ENCODE measurements around the gene ST6GAL1. TPM values are rescaled to one million over a fixed set of nuclear protein-coding genes. Genes with fewer than 3 reads are reported as not detected.
A peak's percentile ranks its signal among the peaks of the same experiment; 100 is the strongest.
"Not testable (repeated sequence)": the region's sequence is repeated elsewhere in the genome, so short reads cannot be mapped to it uniquely, and the experiment has no call there.

ST6GAL1 gene
- total and polyA plus RNA-seq, 12 donors: 19.5 to 94.7 (median 65.8) TPM

DNA sequence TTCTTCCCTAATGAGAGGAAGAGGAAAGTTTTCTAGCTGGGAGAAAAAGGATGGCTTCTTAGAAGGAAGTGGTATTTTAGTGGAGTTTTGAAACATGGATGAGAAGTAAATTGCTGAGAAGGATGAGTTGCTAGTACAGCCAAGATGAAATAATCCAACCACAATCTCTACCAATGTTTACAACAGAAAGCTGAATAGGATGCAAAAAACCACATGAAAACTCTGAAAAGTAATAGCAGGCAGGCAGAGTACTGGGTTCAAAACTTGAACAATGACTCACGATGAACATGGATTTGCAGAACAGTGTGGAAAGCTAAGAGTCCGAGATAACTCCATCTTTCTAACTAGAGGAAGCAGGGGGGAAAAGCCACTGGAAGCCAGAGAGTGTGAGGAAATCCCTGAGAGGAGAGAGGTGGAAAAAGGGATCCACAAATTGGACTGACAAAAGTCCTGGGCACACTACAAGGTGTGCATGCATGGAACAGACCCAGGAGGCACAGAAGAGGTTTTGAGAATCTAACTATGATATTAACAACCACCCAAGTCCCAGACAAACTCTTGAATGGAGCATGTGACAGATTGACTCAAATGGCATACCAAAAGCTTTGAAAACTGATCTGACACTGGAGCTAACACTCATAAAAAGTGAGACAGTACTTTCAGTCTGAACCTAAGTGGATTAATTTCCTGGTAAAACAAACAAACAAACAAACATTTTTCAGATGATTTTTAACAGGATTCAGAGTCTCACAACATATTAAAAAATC is 76.7 kb downstream of the ST6GAL1 start:
- Histone ChIP-seq H3K4me3 (no peak overlapping the region), H3K9me3 (peaks cover 0 to 14% (median 0%) of the 10 kb centered on the region in 11 donors), H3K27ac (peak overlapping the region in 2 of 10 donors; percentile 22 to 41), H3K27me3 (no peaks in the 10 kb centered on the region), H3K36me3 (peaks cover 0 to 9% (median 0%) of the 10 kb centered on the region in 9 donors), H3K4me1 (peaks cover 0 to 45% (median 21%) of the 10 kb centered on the region in 9 donors)
- 84 to 86% methylated on average over 2 of the region's 2 CpGs for WGBS, 2 donors
- ATAC-seq: peak in 1 of 8 donors; percentile 35
- TF ChIP-seq, protein P1, sequence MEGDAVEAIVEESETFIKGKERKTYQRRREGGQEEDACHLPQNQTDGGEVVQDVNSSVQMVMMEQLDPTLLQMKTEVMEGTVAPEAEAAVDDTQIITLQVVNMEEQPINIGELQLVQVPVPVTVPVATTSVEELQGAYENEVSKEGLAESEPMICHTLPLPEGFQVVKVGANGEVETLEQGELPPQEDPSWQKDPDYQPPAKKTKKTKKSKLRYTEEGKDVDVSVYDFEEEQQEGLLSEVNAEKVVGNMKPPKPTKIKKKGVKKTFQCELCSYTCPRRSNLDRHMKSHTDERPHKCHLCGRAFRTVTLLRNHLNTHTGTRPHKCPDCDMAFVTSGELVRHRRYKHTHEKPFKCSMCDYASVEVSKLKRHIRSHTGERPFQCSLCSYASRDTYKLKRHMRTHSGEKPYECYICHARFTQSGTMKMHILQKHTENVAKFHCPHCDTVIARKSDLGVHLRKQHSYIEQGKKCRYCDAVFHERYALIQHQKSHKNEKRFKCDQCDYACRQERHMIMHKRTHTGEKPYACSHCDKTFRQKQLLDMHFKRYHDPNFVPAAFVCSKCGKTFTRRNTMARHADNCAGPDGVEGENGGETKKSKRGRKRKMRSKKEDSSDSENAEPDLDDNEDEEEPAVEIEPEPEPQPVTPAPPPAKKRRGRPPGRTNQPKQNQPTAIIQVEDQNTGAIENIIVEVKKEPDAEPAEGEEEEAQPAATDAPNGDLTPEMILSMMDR (IDR thresholded peaks at IDR 0.05): no peak
- DNase-seq: no peak
- intact Hi-C loops (cut with DNase I): no loop called here

DNA sequence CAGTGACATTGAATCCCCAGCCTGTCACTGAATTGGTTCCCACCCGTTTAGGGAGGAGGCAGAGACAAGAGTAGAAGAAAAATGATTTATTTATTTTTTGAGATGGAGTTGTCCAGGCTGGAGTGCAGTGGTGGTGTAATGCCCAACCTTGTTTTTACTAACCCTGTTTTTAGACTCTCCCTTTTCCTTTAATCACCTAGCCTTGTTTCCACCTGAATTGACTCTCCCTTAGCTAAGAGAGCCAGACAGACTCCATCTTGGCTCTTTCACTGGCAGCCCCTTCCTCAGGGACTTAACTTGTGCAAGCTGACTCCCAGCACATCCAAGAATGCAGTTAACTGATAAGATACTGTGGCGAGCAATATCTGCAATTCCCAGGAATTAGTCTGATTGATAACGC is 80.1 kb downstream of the ST6GAL1 start:
- ATAC-seq, DNase-seq, H3K36me3 ChIP-seq, H3K4me3 ChIP-seq, H3K27me3 ChIP-seq, H3K27ac ChIP-seq: not testable (repeated sequence)
- WGBS, 2 donors: 56 to 58% methylated on average over 3 of the region's 3 CpGs
- intact Hi-C loops (cut with DNase I): loop anchor here in 1 of 10 donors (5.0 kb wide), 1 partner anchor 78 kb away; the partner anchor contains the start of gene ST6GAL1
- Histone ChIP-seq H3K4me1 (peaks cover 3 to 77% (median 50%) of the 10 kb centered on the region in 9 donors), H3K9me3 (peaks cover 0 to 14% (median 0%) of the 10 kb centered on the region in 11 donors)

DNA sequence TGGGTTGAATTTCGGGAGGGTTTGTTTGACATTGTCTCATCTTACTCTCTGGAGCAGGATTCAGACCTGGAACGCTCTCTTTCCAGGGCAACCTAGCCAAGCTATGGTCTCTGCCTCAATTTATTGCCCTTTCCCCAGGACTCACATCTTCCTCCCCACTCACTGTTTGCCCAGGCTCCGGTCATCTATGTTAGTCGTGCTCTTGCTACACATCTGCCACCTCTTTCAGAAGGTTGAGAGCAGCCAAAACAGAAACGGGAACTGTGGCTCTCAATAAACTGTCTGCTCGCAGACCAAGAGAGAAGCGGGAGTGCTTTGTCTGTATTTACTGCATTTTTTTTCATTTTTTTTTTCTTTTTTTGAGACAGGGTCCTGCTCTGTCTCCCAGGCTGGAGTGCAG is 81.6 kb downstream of the ST6GAL1 start:
- peaks cover 3 to 78% (median 55%) of the 10 kb centered on the region in 9 donors for H3K4me1 ChIP-seq
- ATAC-seq (peak in 3 of 8 donors; percentile 18 to 34 (median 22)), DNase-seq (no peak)
- peaks cover 0 to 2% (median 0%) of the 10 kb centered on the region in 9 donors for H3K36me3 ChIP-seq
- peaks cover 0 to 14% (median 0%) of the 10 kb centered on the region in 11 donors for H3K9me3 ChIP-seq
- H3K27ac ChIP-seq: peak overlapping the region in 8 of 10 donors; percentile 16 to 82 (median 60)
- 79 to 80% methylated on average over 7 of the region's 7 CpGs for WGBS, 2 donors
- no peak overlapping the region for H3K4me3 ChIP-seq
- intact Hi-C loops (cut with DNase I): loop anchor here in 1 of 10 donors (5.0 kb wide), 1 partner anchor 80 kb away; the partner anchor contains the start of gene ST6GAL1
- no peaks in the 10 kb centered on the region for H3K27me3 ChIP-seq
- TF ChIP-seq, protein P1 (IDR thresholded peaks at IDR 0.05): no peak

DNA sequence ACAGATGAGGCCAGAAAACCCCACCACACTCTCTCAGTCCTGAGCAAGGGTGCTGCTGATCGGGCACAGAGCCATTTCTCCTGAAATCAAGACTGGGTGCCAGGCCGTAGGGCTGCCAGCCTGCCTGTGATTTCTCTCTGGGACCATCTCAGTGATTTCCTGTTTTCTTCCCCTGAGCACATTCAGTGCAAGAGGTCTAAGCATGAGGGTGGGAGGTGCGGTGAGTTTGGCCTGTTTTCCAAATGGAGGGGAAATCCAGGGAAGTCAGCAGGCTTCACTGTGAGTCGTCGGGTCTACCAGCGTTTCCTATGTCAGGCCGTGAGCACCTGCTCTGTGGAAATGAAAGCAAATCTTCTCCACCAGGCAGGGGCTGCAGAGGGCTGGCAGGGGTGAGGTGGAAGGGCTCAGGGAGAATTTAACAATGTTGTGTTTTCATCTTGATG is 82.3 kb downstream of the ST6GAL1 start:
- TF ChIP-seq, protein P1 (IDR thresholded peaks at IDR 0.05): no peak
- ATAC-seq (peak; percentile 9 to 77 (median 52)), DNase-seq (peak; percentile 27 to 36)
- Histone ChIP-seq H3K27ac (peak overlapping the region; percentile 16 to 82 (median 54)), H3K4me3 (no peak overlapping the region), H3K36me3 (no peaks in the 10 kb centered on the region), H3K9me3 (peaks cover 0 to 12% (median 0%) of the 10 kb centered on the region in 11 donors), H3K4me1 (peaks cover 3 to 78% (median 62%) of the 10 kb centered on the region in 9 donors), H3K27me3 (no peaks in the 10 kb centered on the region)
- intact Hi-C loops (cut with DNase I): loop anchor here in 1 of 10 donors (5.0 kb wide), 1 partner anchor 80 kb away; the partner anchor contains the start of gene ST6GAL1
- WGBS, 2 donors: 28 to 37% methylated on average over 7 of the region's 7 CpGs

All from heart right ventricle (tissue), 16 donors.